HG02642 (cell line): ENCODE results near the gene RIOK3.
"Not testable (repeated sequence)": the region's sequence is repeated elsewhere in the genome, so short reads cannot be mapped to it uniquely, and the experiment has no call there.

Experiments used
- ATAC-seq: cut with Tn5 transposase; IDR thresholded peaks from one replicate; pipeline ENCODE4 v1.9.1; 2021; ENCODE audit warnings: mild to moderate bottlenecking; ENCODE audit not compliant: unreplicated experiment, poor library complexity

The RIOK3 gene

GRCh38 chr18:23451011-23451410, 2.1 kb upstream of the RIOK3 start:
- ATAC-seq = no peak

- no peak for ATAC-seq
Measured at GRCh38 chr18:23451491-23451890, 1.6 kb upstream of the RIOK3 start.

- ATAC-seq = no peak
Measured at GRCh38 chr18:23452347-23452727, 750 bp upstream of the RIOK3 start.

- peak; percentile 4 for ATAC-seq
Measured at GRCh38 chr18:23453680-23454058, 582 bp downstream of the RIOK3 start.

- ATAC-seq = no peak
Measured at GRCh38 chr18:23456835-23457234, 3.7 kb downstream of the RIOK3 start.

GRCh38 chr18:23458830-23459529, 5.9 kb downstream of the RIOK3 start:
- no peak for ATAC-seq

GRCh38 chr18:23459530-23459921, 6.4 kb downstream of the RIOK3 start:
- no peak for ATAC-seq

GRCh38 chr18:23460285-23461273, 7.5 kb downstream of the RIOK3 start:
- ATAC-seq = no peak

GRCh38 chr18:23462876-23463275, 9.8 kb downstream of the RIOK3 start:
- ATAC-seq = no peak

- ATAC-seq = no peak
Measured at GRCh38 chr18:23468753-23469459, 15.8 kb downstream of the RIOK3 start.

GRCh38 chr18:23470620-23471387, 17.7 kb downstream of the RIOK3 start:
- no peak for ATAC-seq

- no peak for ATAC-seq
Measured at GRCh38 chr18:23471486-23471885, 18.4 kb downstream of the RIOK3 start.

GRCh38 chr18:23479829-23480505, 26.9 kb downstream of the RIOK3 start:
- ATAC-seq = peak; percentile 37

- no peak for ATAC-seq
Measured at GRCh38 chr18:23484561-23485182, 31.6 kb downstream of the RIOK3 start.

- ATAC-seq = no peak
Measured at GRCh38 chr18:23485386-23485785, 32.3 kb downstream of the RIOK3 start.

- ATAC-seq = peak; percentile 79
Measured at GRCh38 chr18:23487738-23488570, 34.9 kb downstream of the RIOK3 start.

- ATAC-seq = not testable (repeated sequence)
Measured at GRCh38 chr18:23489586-23489985, 36.5 kb downstream of the RIOK3 start.

GRCh38 chr18:23493654-23494053, 40.6 kb downstream of the RIOK3 start:
- ATAC-seq = no peak
